Mucosa of rectum (tissue), 2 donors: ENCODE measurements around the gene SGTB.

Experiments used
- H3K27ac ChIP-seq, 2 donors: one replicate each; pipeline ENCODE4 v1.7.0; 2013; ENCODE audit warnings: inconsistent platforms in 2 of 2, low read depth in 2 of 2, low read length in 2 of 2
- H3K27me3 ChIP-seq, 2 donors: one replicate each; pipeline ENCODE4 v1.7.0; 2013; ENCODE audit warnings: low read length in 2 of 2; ENCODE audit not compliant: control insufficient read depth in 2 of 2, insufficient read depth in 2 of 2
- H3K36me3 ChIP-seq, 2 donors: one replicate each; pipeline ENCODE4 v1.7.0; 2013; ENCODE audit warnings: low read length in 2 of 2; ENCODE audit not compliant: control insufficient read depth in 2 of 2, insufficient read depth in 2 of 2
- H3K4me1 ChIP-seq, 2 donors: one replicate each; pipeline ENCODE4 v1.7.0; 2013; ENCODE audit warnings: low read length in 2 of 2, mild to moderate bottlenecking in 1 of 2; ENCODE audit not compliant: control insufficient read depth in 2 of 2, insufficient read depth in 2 of 2
- H3K4me3 ChIP-seq, 2 donors: one replicate each; pipeline ENCODE4 v1.7.0; 2013; ENCODE audit warnings: low read length in 2 of 2
- H3K9ac ChIP-seq, 2 donors: one replicate each; pipeline ENCODE4 v1.7.0; 2013; ENCODE audit warnings: low read length in 2 of 2, low read depth in 1 of 2, mild to moderate bottlenecking in 1 of 2
- H3K9me3 ChIP-seq, 2 donors: one replicate each; pipeline ENCODE4 v1.7.0; 2013; ENCODE audit warnings: low read length in 2 of 2; ENCODE audit not compliant: control insufficient read depth in 2 of 2
- donor health status: healthy.
- donor health status: Normal muscosa, but diverticular disease.

SGTB gene

GRCh38 chr5:65721720-65722574 lies at the start of gene SGTB, which contains the start of gene NLN:
SGTB (minus strand) TSS chr5:65722109; CDS start chr5:65720807, 1,302 bp downstream.
NLN (plus strand) TSS chr5:65722205; CDS start chr5:65722374, 169 bp downstream.
- peak within 1 kb of the TSS; percentile 72 to 74 for H3K27ac ChIP-seq
- no peaks in the 10 kb centered on the region for H3K9me3 ChIP-seq
- peaks cover 4 to 5% of the 10 kb centered on the region in 2 donors for H3K4me1 ChIP-seq
- H3K27me3 ChIP-seq = no peaks in the 10 kb centered on the region
- H3K4me3 ChIP-seq = peak within 1 kb of the TSS; percentile 83 to 85
- no peaks in the 10 kb centered on the region for H3K36me3 ChIP-seq
- H3K9ac ChIP-seq = peak within 1 kb of the TSS; percentile 70 to 83

GRCh38 chr5:65771266-65771665 lies 49.4 kb upstream of the SGTB start:
- Histone ChIP-seq H3K9ac (no peak overlapping the region), H3K27me3 (no peaks in the 10 kb centered on the region), H3K4me1 (no peaks in the 10 kb centered on the region), H3K9me3 (no peaks in the 10 kb centered on the region), H3K36me3 (no peaks in the 10 kb centered on the region), H3K27ac (no peak overlapping the region), H3K4me3 (no peak overlapping the region)

- Histone ChIP-seq H3K4me3 (no peak overlapping the region), H3K36me3 (no peaks in the 10 kb centered on the region), H3K9ac (no peak overlapping the region), H3K27ac (no peak overlapping the region), H3K9me3 (no peaks in the 10 kb centered on the region), H3K27me3 (no peaks in the 10 kb centered on the region), H3K4me1 (no peaks in the 10 kb centered on the region)
Observed at GRCh38 chr5:65769539-65769938, 47.6 kb upstream of the SGTB start.

- Histone ChIP-seq H3K9ac (no peak overlapping the region), H3K27ac (no peak overlapping the region), H3K9me3 (no peaks in the 10 kb centered on the region), H3K27me3 (no peaks in the 10 kb centered on the region), H3K4me3 (no peak overlapping the region), H3K36me3 (no peaks in the 10 kb centered on the region), H3K4me1 (no peaks in the 10 kb centered on the region)
Observed at GRCh38 chr5:65768723-65769346, 46.9 kb upstream of the SGTB start.

- Histone ChIP-seq H3K27me3 (no peaks in the 10 kb centered on the region), H3K4me3 (no peak overlapping the region), H3K9ac (no peak overlapping the region), H3K36me3 (no peaks in the 10 kb centered on the region), H3K4me1 (no peaks in the 10 kb centered on the region), H3K27ac (no peak overlapping the region), H3K9me3 (no peaks in the 10 kb centered on the region)
Observed at GRCh38 chr5:65767565-65767964, 45.7 kb upstream of the SGTB start.

GRCh38 chr5:65766781-65767180 lies 44.9 kb upstream of the SGTB start:
- no peak overlapping the region for H3K27ac ChIP-seq
- no peak overlapping the region for H3K4me3 ChIP-seq
- H3K4me1 ChIP-seq = no peaks in the 10 kb centered on the region
- no peaks in the 10 kb centered on the region for H3K27me3 ChIP-seq
- no peak overlapping the region for H3K9ac ChIP-seq
- no peaks in the 10 kb centered on the region for H3K36me3 ChIP-seq
- H3K9me3 ChIP-seq = no peaks in the 10 kb centered on the region

- no peaks in the 10 kb centered on the region for H3K9me3 ChIP-seq
- H3K4me1 ChIP-seq = no peaks in the 10 kb centered on the region
- no peak overlapping the region for H3K9ac ChIP-seq
- no peaks in the 10 kb centered on the region for H3K36me3 ChIP-seq
- H3K27me3 ChIP-seq = no peaks in the 10 kb centered on the region
- no peak overlapping the region for H3K4me3 ChIP-seq
- no peak overlapping the region for H3K27ac ChIP-seq
Observed at GRCh38 chr5:65766175-65766574, 44.3 kb upstream of the SGTB start.

GRCh38 chr5:65765582-65765981 lies 43.7 kb upstream of the SGTB start:
- Histone ChIP-seq H3K27me3 (no peaks in the 10 kb centered on the region), H3K4me1 (no peaks in the 10 kb centered on the region), H3K4me3 (no peak overlapping the region), H3K27ac (no peak overlapping the region), H3K9ac (no peak overlapping the region), H3K36me3 (no peaks in the 10 kb centered on the region), H3K9me3 (no peaks in the 10 kb centered on the region)

- Histone ChIP-seq H3K27ac (no peak overlapping the region), H3K9ac (no peak overlapping the region), H3K27me3 (no peaks in the 10 kb centered on the region), H3K9me3 (no peaks in the 10 kb centered on the region), H3K4me3 (no peak overlapping the region), H3K36me3 (peaks cover 0 to 2% of the 10 kb centered on the region in 2 donors), H3K4me1 (no peaks in the 10 kb centered on the region)
Observed at GRCh38 chr5:65762234-65762633, 40.3 kb upstream of the SGTB start.

GRCh38 chr5:65760504-65761275 lies 38.8 kb upstream of the SGTB start:
- H3K27me3 ChIP-seq = no peaks in the 10 kb centered on the region
- no peak overlapping the region for H3K27ac ChIP-seq
- H3K9me3 ChIP-seq = no peaks in the 10 kb centered on the region
- H3K9ac ChIP-seq = no peak overlapping the region
- no peaks in the 10 kb centered on the region for H3K4me1 ChIP-seq
- H3K36me3 ChIP-seq = peaks cover 0 to 2% of the 10 kb centered on the region in 2 donors
- H3K4me3 ChIP-seq = no peak overlapping the region
